HG03159 (cell line): ENCODE data around the gene OR5F1.

ENCODE experiments used
- ATAC-seq: cut with Tn5 transposase; IDR thresholded peaks from one replicate; pipeline ENCODE4 v1.9.1; 2021; ENCODE audit warnings: mild to moderate bottlenecking, moderate library complexity; ENCODE audit not compliant: unreplicated experiment

The OR5F1 gene

GRCh38 chr11:55994525-55994924, at the start of gene OR5F1:
OR5F1 (minus strand) TSS chr11:55994625; CDS start chr11:55994625, 0 bp downstream.
- ATAC-seq: no peak

DNA sequence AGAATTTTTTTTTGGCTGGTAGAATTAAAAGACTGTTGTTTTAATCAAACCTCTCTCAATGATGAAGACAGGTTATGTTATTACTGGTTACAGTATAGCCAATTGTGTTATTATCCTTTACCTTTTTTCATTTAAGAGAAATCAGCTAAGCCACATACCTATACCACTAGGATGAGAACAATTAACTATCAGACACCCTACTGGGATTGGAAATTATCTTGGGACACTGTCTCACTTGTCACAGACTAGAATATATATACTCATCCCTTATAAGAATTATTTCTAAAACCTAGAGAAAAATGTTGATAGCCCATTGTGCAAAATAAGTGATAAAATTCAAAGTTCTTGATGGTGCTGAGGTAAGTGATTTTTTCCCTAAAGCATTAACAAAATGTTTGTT, 32.9 kb upstream of the OR5F1 start, which contains the start of gene OR5AS1:
Gene OR5AS1, plus strand, starts transcription at position 301 of the 400 bp plus-strand sequence. CDS start 2,765 bp downstream, outside the sequence.
- ATAC-seq: no peak

DNA sequence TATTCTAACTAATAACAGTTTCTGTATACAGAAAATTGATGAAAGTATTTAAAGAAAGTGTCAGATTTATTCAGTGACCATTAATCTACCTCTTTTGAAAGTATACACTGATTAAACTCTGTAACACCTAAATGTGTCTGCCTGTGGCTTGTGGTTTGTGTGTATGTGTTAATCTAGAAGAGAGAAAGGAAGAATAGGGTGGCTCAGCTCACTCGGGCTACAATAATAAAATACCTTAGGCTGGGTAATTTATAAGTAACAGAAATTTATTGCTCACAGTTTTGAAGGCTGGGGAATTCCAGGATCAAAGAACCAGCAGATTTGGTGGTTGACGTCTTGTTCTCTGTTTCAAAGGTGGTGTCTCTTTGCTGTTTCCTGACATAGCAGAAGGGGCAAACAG, 19.4 kb upstream of the OR5F1 start:
- no peak for ATAC-seq

- no peak for ATAC-seq
Measured at GRCh38 chr11:56010716-56011115, 16.3 kb upstream of the OR5F1 start.

GRCh38 chr11:55970935-55971334, 23.5 kb downstream of the OR5F1 start:
- ATAC-seq: no peak

- ATAC-seq: no peak
Measured at GRCh38 chr11:55969845-55970244, 24.6 kb downstream of the OR5F1 start, which contains the start of gene OR10AG1. OR10AG1 (minus strand) TSS chr11:55969945; CDS start chr11:55969907, 38 bp downstream.

DNA sequence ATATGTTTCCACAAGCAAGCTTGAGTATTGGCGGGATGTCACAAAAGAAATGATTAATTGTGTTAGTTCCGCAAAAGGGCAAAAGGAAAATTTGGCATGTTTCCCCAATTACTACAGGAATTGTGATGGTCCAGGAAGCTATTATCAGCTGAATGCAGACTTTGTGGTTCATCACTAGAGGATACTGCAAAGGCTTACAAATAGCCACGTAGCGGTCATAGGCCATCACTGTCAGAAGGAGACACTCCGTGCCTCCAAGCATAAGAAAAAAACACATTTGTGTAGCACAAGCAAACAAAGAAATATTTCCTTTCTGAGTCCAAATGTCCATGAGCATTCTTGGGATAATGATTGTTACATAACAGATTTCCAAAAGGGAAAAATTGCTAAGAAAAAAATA, 26.5 kb downstream of the OR5F1 start:
- ATAC-seq: no peak

GRCh38 chr11:55966391-55966790, 28.0 kb downstream of the OR5F1 start:
- ATAC-seq: no peak

DNA sequence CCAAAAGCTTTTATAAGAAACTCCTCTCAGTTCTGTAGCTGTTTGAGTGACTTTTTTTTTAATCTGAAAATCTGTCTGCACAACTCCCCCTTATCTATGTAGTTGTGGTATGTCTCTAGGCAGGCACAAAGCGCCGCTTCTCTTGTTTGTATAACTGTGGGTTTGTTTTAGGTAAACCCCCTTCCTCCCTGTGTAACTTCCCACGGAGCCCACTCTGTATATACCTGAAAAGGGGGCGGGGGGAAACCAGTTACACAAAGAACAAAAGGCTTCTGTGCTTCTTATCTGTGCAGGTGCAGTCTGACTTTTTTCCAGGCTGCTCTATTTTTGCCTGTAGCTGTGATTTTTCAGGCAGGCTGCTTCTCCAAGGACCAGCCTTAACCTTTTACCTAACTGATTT, 37.9 kb downstream of the OR5F1 start:
- no peak for ATAC-seq

DNA sequence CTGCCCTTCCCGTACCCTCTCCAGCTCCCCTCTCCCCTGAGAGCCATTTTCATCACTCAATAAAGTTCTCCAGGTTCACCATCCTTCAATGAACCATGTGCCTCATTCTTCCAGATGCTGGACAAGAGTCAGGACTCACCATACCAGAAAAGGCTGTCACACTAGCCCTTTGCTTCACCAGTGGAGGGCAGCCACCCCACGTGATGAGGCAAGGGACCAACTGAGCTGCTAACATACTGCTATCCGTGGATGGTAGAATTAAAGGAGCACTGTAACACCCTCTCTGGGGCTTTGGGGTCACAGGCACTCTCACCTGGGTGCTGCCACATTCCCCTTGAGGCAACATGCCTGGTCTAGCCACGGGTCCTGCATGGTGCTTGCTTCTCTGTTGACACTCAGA, 45.1 kb downstream of the OR5F1 start:
- ATAC-seq: no peak
